Measurements from ENCODE around the gene BHLHE40.

Gene BHLHE40

GRCh38 chr3:4983739-4984510 is 4.7 kb downstream of the BHLHE40 start:
- no peak for DNase-seq (ENCODE audit: low read depth)

DNA sequence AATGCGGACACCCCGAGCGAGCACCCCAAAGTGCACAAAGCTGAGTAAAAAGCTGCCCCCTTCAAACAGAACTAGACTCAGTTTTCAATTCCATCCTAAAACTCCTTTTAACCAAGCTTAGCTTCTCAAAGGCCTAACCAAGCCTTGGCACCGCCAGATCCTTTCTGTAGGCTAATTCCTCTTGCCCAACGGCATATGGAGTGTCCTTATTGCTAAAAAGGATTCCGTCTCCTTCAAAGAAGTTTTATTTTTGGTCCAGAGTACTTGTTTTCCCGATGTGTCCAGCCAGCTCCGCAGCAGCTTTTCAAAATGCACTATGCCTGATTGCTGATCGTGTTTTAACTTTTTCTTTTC is 5.3 kb downstream of the BHLHE40 start:
- no peak for DNase-seq (ENCODE audit: low read depth)

DNA sequence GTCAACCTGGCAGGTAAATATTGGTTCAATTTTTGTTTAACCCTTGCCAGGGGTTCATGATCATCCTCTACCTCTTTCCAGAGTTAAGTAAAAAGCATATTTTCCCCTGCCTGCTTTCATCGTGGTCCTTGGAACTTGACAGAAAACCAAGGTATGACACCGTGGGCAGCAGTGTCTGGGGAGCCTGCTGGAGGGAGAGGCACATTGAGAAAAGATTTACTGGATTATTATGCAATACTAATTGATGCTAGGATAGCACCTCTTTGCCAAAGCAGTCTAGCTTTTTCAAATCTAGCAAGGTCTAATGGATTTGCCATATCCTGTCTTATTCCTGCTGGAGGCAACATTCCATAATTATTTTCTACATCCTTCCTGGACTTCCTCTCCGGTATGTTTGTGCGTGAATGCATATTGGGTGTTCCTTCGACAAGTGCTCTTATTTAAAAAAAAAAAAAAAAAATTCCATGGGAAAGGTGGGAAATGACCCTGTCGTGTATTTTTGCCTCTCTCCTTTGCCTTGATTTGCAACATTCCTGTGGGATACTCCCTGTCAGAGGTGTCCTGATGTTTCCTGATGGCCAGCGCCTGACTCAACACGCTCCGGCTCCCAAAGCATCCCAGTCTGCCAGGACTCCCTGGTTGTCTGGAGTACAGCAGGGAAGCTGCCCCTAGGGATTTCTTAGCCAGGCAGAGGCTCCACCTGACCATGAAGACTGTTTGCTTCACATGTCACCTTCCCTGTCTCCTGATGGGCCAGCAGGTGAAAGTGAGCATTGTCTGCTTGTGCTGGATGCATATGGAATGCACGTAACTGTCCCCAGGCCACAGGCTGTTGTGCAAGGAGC is 6.3 kb downstream of the BHLHE40 start:
- no peak for DNase-seq (ENCODE audit: low read depth)

DNA sequence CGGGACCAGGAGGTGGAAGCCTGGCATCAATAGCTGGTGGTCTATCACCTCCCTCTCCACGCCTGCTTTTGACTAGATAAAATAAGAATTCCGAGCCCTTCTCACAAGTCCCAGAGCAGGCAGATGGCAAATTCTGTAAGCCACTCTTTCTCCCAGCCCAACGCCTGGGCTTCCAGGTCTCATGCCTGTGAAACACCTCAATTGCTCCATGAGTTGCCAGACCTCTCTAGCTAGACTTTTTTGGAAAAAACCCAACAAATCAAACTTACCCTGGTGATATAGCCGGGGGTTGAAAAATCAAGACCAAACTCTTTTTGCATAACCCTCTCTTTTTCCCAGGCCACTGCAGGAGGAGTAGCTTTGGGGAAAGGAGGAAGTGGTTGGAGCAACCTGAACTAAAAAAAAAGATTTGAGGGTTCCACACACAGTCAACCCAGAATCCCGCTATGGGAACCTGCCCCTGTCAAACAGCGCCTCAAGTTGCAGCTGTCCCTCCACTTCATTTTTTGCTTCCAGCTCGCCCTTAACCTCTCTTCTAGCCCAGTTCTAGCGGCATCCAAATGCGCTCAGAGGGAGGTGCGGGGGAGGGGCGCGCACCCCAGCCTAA is 7.0 kb downstream of the BHLHE40 start:
- DNase-seq (ENCODE audit: low read depth): no peak

DNA sequence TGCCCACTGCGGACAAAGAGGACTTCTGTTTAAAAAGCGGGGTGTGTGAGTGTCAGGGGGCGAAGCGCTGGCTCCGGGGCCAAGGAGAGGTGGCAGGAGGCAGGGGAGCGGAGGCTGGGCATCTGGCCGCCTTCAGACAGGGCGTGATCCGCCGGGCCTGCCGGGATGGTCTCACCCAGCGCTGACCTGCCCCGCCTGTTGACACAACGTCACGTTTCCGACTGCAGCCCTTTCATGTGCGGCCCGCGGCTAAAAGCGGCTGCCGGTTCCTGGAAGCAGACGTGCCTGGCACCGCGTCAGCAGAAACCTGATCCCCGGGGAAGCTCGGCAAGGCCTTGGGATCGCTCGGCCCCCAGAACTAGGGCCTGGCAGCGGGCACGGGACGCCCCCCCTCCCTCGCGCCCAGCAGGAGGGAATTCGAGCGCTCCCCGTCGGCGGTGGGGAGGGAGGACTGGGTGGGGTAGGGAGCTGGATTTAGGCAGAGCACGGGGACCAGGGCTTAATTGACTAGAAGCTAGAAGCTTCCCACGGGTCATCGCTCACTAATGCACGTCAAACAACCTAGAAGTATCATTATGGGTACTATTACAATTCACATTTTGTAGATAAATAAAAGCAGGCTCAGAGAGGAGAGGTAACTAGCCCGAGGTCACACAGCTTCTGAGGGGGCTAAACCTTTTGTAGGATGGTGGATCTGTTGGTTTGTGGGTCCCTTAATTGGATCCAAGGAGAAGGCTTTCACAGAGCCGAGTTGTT is 7.7 kb downstream of the BHLHE40 start:
- no peak for DNase-seq (ENCODE audit: low read depth)

GRCh38 chr3:4987538-4988296 is 8.5 kb downstream of the BHLHE40 start:
- DNase-seq (ENCODE audit: low read depth): no peak

GRCh38 chr3:4988983-4989834 is 10.0 kb downstream of the BHLHE40 start:
- DNase-seq (ENCODE audit: low read depth): no peak

DNA sequence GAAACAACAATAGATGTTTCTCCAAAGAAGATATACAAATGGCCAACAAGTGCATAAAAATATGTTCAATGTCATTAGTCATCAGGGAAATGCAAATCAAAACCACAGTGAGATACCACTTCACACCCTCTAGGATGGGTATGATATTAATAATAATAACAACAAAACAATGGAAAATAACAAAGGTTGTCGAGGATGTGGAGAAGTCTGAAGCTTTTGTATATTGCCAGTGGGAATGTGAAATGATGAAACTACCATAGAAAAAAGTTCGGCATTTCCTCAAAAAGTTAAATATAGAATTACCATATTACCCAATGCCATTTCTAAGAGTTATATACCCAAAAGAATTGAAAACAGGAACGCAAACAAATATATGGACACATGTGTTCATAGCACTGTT is 10.8 kb downstream of the BHLHE40 start:
- DNase-seq (ENCODE audit: low read depth): no peak

DNA sequence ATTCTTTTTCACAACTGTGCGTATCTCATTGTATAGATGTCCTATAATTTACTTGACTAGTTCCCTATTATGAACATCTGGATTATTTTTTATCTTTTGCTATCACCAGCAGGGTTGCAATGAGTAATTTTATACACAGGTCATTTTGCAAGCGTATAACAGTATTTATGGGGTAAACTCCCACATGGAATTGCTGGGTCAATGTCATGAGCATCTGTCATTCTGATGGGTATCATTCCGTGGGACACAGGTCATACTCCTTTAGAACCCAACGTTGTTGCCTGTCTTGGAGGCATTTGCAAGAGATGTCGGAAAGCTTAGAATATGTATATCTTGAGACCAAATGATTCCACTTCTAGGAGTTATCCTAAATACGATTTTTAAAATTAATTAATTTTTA is 12.9 kb downstream of the BHLHE40 start:
- DNase-seq (ENCODE audit: low read depth): no peak

DNA sequence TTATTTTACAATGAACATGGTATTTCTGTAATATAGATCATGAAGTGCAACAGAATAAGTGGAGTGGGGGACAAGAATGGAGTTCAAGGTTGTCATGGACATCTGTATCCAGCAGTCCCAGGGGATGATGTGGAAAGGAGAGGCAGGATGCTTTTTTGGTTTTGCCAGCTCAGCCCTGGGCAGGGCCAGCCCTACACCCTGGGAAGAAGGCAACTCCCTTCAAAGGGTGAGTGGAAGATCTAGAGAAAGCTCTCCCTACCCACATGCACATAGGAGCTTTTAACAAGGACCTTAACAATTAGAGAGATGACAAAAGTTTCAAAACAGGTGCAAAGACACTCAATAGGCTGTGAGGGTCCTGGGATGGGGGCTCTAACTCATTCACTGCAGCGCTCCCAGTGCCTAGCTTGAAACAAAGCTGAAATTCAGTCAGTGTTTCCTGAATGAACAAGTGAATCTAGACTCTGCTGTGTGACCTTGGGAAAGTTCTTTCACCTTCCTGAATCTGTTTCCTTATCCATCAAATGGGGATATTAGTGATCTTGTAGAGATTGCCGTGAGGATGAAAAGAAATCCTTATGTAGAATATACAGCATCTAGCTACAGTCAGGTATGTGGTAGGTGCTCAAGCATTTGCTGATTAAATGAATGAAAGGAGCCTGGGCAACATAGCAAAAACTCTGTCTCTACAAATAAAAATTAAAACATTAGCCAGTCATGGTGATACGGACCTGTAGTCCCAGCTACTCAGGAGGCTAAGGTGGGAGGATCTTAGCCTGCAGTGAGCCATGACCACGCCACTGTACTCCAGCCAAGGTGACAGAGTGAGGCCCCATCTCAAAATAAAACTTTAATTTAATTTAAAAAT is 14.3 kb downstream of the BHLHE40 start:
- no peak for DNase-seq (ENCODE audit: low read depth)

GRCh38 chr3:4994144-4994730 is 15.0 kb downstream of the BHLHE40 start:
- DNase-seq (ENCODE audit: low read depth): no peak

GRCh38 chr3:4994823-4995499 is 15.7 kb downstream of the BHLHE40 start:
- DNase-seq (ENCODE audit: low read depth): no peak

GRCh38 chr3:4995500-4996053 is 16.3 kb downstream of the BHLHE40 start:
- no peak for DNase-seq (ENCODE audit: low read depth)

DNA sequence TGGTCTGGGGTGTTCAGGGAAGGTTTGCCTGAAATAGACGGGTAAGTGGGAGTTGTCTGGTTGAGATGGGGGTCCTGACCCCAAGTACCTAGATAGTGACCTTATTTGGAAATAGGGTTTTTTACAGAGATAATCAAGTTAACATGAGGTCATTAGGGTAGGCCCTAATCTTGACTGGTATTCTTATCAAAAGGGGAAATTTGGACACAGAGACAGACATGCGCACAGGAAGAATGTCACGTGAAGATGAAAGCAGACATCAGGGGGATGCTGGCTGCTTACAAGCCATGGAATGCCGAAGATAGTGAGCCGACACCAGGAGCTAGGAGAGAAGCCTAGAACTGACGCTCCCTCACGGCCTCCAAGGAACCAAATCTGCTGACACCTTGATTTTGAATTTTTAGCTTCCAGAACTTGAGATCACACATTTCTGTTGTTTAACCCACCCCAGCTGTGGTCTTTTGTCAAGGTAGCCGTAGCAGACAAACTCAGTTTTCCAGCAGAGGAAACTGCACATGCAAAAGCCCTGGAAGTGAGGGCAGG is 17.1 kb downstream of the BHLHE40 start:
- no peak for DNase-seq (ENCODE audit: low read depth)

DNA sequence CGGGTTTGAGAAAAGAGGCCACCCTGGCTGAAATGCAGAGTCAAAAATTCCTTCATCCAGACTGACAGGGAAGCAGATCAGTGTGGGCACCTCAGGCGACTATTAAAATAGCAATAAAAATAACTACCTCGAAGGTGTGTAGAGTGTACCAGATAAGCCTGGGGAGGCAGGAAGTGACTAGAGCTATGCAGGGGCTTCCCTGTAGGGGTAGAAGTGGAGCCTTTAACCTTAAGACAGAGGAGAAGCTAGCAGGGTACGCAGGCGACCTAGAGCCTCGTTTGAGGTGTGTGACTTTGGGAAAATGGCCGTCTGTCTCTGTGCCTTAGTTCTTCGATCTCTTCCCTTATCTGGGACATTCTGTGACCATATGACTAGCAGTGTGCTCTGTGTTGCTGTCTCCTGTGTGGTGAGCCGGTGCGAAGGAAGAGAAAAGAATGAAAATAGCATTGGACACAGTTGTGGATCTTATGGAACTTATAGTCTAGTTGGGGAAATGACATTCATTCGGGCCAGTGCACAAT is 17.6 kb downstream of the BHLHE40 start:
- DNase-seq (ENCODE audit: low read depth): no peak

GRCh38 chr3:4997946-4998345 is 18.7 kb downstream of the BHLHE40 start:
- DNase-seq (ENCODE audit: low read depth): no peak

- no peak for DNase-seq (ENCODE audit: low read depth)
These were observed 20.4 kb downstream of the BHLHE40 start for GRCh38 chr3:4999531-5000184.

Data from stimulated activated CD8-positive, alpha-beta memory T cell treated with anti-CD3 and anti-CD28 coated beads, Interleukin-15, amount 100 ng/mL, for 24 hours (primary cell).